DMS114 treated with DMSO at 0.1 percent for 48 hours (cell line): ENCODE data around the gene FSTL4.
"Not testable (repeated sequence)": the region's sequence is repeated elsewhere in the genome, so short reads cannot be mapped to it uniquely, and the experiment has no call there.

ENCODE experiments used
- DNase-seq: peaks from one replicate; lab custom pipeline; 2025; ENCODE audit not compliant: unreplicated experiment; lab: John Stamatoyannopoulos, UW

FSTL4 gene

GRCh38 chr5:133459474-133460160 is 152.7 kb downstream of the FSTL4 start:
- no peak for DNase-seq

GRCh38 chr5:133458435-133458834 is 153.9 kb downstream of the FSTL4 start:
- no peak for DNase-seq

- DNase-seq = no peak
Observed at GRCh38 chr5:133457439-133458355, 154.6 kb downstream of the FSTL4 start.

DNA sequence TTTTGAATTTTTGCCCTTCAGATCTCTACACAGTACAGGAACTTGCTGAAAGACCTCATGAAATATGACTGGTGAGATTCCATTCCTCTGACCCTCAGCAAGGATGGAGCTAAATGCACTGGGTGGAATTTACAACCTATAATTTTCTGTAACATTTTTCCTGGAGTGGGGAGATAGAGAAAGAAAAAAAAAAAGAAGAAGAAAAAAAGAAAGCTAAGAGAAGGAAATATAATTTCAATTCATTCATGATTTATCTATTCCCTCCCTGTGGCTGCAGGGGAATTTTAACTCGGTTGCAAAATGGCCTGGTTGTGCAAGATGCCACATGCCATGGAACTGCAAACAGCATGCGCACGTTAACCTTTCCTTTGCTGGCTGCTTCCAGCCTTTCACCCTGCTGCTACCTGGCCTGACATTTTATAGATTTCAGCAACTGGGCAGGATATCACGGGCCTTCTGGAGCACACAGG is 155.4 kb downstream of the FSTL4 start:
- DNase-seq = no peak

DNA sequence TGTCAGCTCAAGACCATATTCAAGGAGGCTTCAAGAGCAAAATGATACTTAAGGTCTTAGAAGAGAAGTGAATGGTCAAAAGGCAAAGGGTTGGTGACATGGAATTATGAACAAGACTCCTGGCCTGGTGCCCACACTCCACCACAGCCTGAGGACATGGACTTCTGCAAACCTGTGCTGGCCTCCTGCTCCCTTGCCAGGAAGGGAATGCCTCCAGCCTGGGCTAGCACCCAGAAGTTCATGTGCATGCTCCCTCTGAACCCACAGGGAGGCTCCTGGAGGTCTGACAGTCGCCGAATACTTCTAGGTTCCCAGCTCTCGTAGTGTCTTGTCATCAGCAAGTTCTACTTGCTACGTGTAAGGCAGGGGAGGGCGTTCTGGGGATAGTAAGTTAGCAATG is 156.7 kb downstream of the FSTL4 start:
- no peak for DNase-seq

GRCh38 chr5:133454442-133454841 is 157.9 kb downstream of the FSTL4 start:
- DNase-seq = no peak

DNA sequence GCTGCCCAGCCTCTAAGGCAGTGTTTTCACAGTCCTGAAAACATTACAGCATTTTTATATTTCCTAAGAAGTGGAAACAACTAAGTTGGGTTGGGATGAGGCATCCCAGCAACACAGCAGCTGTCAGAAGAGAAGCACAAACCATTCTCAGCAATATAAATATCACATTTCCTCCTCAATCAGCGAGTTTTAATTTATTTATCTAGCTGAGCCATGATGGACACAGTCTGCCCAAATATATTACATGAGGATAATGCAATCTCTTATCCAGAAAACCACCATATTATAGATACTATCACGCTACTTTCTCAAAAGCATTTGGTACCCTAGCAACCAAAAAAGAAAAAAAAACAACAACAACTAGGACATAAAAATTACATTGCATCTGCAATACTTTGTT is 158.5 kb downstream of the FSTL4 start:
- no peak for DNase-seq

DNA sequence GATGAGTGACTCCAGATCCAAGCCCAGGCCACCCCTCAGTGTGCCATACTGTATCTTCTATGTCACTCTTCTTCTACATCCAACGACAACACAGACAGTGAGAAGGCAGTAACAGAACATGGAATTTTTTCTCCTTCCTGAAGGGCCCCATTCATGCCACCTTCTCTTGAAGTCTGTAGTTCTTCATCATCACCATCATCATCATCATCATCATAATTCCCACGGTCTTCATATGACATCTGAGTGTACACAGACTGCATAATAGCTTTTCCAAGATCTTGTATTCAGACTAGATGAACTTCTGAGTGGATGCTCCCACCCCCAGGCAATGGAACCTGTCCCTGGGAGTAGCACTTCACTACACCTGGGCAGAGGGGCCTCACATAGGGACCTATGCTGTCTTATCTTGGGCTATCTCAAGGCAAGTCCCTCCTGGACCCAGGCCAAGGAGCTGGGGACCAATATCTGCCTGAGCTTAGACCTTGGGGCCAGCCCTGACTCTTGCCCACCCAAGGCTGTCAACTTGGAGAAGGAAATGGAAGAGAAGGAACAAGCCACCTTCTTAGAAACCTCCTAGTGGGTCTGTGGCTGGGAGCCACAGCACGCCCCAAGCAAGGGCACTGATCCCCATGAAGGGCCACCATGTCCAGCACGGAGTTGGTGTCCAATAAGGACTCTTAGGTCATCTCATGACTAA is 159.1 kb downstream of the FSTL4 start:
- DNase-seq = no peak

- no peak for DNase-seq
Observed at GRCh38 chr5:133451926-133452325, 160.4 kb downstream of the FSTL4 start.

DNA sequence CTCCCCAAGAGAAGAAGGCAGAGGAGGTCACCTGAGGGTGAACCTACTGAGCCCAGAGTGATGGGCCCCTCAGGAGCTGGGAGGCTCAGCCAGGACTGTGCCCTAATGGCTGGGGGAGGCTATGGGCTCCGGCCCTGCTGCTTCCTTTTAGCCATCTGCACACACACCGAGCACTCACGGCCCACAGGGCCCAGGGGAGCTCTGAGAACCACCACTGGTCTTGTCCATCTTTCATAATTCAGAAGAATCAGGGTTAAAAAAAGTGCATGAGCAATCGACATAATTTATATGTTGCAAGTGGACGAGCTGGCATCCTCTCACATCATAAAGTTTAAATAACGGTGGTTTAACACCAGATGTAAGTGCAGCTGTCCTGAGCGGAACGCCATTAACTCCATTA is 162.1 kb downstream of the FSTL4 start:
- DNase-seq = no peak

- DNase-seq = no peak
Observed at GRCh38 chr5:133449181-133449580, 163.2 kb downstream of the FSTL4 start.

- no peak for DNase-seq
Observed at GRCh38 chr5:133446440-133446839, 165.9 kb downstream of the FSTL4 start.

DNA sequence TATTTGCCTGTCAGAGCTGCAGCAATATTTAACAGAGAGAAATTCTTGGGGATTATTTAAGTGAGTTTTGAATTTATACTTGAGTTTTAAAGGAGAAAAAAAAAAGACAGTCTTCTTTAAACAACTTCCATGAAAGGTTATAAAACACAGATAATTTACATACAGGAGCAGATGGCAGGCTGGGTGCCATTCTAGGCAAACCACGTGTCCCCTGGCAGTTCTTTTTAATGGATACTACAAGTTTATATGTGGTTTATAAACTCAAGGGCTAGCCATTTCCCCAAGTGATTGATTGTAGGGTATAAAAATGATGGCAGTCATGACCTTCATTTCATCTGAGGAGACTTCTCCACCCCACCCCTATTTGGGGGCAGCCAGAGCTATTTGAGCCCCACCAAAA is 166.6 kb downstream of the FSTL4 start:
- no peak for DNase-seq

GRCh38 chr5:133445204-133445603 is 167.1 kb downstream of the FSTL4 start:
- not testable (repeated sequence) for DNase-seq

GRCh38 chr5:133444711-133445110 is 167.6 kb downstream of the FSTL4 start:
- no peak for DNase-seq

GRCh38 chr5:133441166-133441815 is 171.1 kb downstream of the FSTL4 start:
- DNase-seq = no peak

DNA sequence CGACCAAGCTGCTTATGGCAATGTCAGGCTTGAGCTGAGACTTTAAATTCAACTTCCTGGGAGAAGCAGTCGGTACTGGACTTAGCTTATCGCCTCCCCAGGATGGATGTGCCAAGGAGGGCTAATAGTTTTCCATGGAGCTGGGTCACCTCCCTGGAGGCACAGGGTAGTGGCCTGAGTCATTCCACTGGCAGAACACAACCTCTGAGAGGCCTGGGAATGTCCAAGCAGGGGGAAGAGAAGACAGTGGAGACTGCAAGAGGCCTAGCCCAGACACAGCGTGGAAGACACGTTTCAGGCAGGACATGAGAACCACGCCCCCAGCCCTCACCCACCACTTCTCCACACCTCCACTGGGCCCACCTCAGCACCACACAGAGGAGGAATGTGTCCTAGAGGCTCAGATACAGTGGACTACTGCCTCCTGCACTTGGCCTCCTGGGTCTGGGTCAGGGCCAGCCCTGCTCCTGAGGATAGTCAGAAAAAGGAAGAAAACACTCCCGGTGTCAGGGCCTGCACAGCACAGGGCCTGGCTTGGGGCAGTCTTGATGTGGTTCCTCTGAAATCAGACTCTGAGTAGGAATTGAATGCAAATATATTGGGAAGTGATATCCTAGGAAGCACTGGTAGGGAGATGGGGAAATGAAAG is 171.8 kb downstream of the FSTL4 start:
- no peak for DNase-seq

GRCh38 chr5:133439859-133440258 is 172.5 kb downstream of the FSTL4 start:
- no peak for DNase-seq

GRCh38 chr5:133438487-133438886 is 173.9 kb downstream of the FSTL4 start:
- DNase-seq = no peak

GRCh38 chr5:133434336-133434735 is 178.0 kb downstream of the FSTL4 start:
- no peak for DNase-seq

GRCh38 chr5:133433641-133434040 is 178.7 kb downstream of the FSTL4 start:
- DNase-seq = no peak
